Measurements from ENCODE around the gene C11orf54.

Gene C11orf54

GRCh38 chr11:93741094-93741881 is at the start of gene C11orf54, which contains the start of gene TAF1D:
Gene C11orf54 (plus strand): TSS chr11:93741672. CDS start chr11:93747394, 5,722 bp downstream.
Gene TAF1D (minus strand): TSS chr11:93741495. CDS start chr11:93739304, 2,191 bp downstream.
- DNase-seq, result peak; percentile 94

GRCh38 chr11:93694109-93694508 is 47.4 kb upstream of the C11orf54 start:
- DNase-seq, result no peak

DNA sequence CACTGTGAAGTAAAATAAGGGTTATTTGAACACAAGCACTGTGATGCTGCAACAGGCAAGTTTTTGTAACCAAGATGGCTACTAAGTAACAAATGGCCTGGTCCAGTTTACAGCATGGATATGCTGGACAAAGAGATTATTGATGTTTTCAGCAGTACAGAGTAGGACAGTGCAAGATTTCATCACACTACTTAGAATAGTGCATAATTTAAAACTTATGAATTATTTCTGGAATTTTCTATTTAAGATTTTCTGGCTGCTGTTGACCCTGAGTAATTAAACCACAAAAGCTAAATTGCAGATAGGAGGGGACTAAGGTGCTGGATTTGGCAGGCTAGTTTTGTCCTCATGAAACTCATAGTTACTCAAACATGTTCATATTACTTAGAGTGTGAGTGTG is 46.9 kb upstream of the C11orf54 start:
- DNase-seq, result no peak

GRCh38 chr11:93697611-93698010 is 43.9 kb upstream of the C11orf54 start:
- no peak for DNase-seq

DNA sequence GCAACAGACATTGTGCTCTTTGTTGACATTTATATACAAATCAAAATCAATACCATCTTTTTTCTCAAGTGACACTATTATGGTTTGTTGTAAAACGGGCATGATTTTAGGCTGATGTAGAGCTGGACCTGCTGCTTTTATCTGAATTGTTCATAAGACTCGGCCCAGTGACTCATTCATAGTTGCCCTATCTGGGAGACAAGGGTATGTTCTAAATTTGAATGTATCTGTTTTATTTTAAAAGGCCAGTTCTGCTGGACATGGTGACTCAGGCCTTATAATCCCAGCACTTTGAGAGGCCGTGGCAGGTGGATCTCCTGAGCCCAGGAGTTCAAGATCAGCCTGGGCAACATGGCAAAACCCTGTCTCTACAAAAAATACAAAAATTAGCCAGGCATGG is 40.6 kb upstream of the C11orf54 start:
- no peak for DNase-seq

- no peak for DNase-seq
Observed at GRCh38 chr11:93704237-93704636, 37.2 kb upstream of the C11orf54 start.

DNA sequence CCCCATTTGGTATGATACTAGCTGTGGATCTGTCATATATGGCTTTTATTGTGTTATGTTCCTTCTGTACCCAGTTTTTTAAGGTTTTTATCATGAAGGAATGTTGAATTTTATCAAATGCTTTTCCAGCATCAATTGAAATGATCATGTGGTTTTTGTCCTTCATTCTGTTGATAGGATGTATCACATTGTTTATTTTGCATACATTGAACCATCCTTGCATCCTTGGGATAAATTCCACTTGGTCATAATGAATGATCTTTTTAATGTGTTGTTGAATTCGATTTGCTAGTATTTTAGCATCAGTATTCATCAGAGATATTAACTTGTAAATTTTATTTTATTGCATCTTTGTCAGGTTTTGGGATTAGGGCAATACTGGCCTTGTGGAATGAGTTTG is 31.2 kb upstream of the C11orf54 start:
- DNase-seq, result no peak

- no peak for DNase-seq
Observed at GRCh38 chr11:93712678-93713077, 28.8 kb upstream of the C11orf54 start.

DNA sequence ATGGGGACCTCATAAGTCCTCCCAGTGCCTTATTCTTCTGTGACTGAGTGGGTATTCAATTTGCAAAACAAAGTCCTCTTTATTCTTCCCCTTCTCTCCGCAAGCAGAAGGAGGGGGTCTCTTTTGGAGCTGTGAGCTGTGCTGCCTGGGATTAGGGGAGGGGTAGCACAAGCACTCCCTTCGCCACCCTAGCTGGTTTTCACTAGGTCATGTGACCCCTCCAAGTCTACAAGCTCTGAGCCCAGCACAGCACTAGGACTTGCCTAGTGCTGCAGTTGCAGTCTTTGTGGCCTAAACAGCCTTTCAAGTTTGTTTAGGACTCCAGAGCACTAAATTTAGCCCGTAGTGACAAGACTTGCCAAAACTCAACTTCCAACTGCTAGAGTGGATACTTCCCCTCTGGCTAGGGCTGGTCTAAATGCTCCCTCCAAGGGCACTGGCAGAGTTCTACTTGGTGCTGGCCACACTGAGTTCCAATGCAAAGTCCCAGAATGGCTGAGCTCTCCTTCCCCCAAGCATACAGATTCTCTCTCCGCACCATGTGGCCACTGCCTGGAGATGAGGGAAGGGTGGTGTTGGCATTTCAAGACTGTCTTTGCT is 25.6 kb upstream of the C11orf54 start:
- no peak for DNase-seq

GRCh38 chr11:93717501-93717900 is 24.0 kb upstream of the C11orf54 start:
- no peak for DNase-seq

- DNase-seq, result no peak
Observed at GRCh38 chr11:93718057-93718563, 23.4 kb upstream of the C11orf54 start.

DNA sequence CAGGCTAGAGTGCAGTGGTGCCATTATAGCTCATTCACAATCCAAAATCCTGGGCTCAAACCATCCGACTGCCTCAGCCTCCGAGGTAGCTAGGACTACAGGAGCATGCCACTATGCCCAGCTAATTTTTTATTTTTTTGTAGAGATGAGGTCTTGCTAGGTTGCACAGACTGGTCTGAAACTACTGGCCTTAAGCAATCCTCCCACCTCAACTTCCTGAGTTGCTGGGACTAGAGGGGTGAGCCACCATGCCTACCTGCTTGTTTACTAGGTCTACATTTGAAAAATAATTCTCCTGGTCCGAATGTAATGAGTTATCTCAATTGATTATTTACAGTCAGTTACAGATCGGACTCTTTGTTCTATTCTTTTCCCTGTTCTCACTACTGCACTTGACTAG is 22.2 kb upstream of the C11orf54 start:
- DNase-seq, result no peak

- DNase-seq, result no peak
Observed at GRCh38 chr11:93720522-93720921, 20.9 kb upstream of the C11orf54 start.

DNA sequence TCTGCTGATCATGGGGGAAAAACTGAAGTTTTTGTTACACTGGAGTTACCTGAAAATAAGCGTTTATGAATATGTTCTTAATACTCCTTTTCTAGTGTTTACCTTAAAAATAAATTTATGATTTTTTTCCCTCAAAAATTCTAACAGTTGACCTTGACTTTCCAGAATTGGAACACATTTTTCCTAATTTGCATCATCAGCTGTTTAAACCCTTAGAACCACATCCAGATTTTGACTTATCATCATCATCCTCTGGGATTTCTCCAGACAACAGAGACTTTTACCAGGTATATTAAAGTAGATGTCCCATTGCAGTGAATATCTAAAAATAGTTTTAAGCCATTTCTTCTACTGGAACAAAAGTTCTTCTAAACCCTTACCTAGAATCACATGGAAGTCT is 17.4 kb upstream of the C11orf54 start:
- no peak for DNase-seq

DNA sequence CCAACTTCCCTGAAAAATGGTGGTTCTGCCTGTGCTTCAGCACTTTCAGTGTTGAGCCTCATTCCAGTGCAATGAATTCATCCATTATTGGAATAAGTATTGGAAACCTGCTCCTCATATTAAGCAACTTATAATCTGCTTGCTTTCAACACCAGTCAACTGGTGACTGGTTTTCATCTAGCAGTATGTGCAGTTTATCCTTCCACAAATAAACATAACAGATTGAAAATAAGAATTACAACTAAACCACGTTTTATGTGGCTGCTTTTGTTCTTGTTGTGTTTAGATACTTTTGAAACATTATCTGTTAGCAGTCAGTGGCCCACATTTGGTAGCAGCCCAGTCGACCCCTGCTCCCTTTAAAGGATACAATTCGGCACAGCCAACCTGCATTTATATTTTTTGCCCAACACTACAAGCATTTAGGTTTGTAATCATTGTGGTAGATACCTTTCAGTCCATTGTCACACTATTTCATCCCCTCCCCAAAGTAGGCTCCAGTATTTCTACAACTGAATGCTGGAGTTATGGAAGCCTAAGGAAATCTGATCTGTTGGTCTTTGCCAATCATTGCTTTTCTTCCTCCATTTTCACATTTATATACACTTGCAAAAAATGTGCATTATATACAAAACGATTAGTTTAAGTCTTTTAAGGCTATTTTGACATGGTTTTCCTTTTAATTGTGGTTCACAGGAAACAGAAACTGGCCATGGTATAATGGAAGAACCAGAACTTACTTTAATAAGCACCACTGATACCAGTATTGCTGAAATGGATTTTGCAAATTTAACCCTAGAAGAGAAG is 13.3 kb upstream of the C11orf54 start:
- no peak for DNase-seq

- no peak for DNase-seq
Observed at GRCh38 chr11:93728792-93729128, 12.7 kb upstream of the C11orf54 start.

GRCh38 chr11:93729129-93729616 is 12.3 kb upstream of the C11orf54 start:
- DNase-seq, result no peak

DNA sequence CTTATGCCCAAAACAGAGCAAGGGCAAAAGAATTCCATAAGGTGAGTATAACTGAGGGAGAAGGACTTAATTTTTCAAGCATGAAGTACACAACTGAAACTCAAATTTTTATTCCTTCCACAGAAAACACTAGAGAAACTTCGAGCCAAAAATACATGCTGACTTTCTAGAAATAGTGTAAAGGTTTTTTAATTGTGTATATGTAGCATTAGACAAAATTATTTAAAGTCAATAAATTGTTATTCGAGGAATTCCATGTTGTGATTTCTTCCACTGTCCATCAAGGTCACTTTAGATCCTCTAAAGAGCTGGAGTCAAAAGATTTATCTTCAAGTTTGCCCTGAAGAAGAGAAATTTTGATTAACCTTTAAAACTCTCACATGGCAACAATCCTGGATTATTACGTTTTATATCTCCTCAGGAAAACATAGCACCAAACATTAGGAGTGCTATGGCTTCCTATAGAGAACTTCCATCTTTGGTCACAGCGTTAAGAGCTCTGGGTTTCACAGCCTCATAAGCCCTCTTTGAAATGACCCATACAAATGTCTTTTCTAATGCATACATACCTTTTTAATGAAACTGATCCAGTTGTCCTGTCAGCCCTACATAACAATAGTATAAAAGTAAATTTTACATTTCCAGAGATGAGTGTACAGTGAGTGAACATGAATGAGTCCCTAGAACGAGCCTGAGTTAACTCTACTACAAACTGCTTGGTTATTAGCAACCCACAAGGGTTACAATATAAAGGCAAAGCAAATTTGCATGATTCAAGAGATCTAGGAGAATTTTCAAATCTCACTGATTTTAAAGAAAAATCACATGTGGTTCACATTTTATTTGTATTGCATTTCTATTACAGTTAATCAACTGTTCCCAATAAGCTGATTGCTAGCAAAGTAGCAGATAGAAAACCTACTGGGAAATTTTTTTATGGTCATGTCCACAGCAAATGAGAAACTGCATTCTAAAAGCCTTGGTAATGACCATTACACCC is 11.1 kb upstream of the C11orf54 start:
- DNase-seq, result no peak

DNA sequence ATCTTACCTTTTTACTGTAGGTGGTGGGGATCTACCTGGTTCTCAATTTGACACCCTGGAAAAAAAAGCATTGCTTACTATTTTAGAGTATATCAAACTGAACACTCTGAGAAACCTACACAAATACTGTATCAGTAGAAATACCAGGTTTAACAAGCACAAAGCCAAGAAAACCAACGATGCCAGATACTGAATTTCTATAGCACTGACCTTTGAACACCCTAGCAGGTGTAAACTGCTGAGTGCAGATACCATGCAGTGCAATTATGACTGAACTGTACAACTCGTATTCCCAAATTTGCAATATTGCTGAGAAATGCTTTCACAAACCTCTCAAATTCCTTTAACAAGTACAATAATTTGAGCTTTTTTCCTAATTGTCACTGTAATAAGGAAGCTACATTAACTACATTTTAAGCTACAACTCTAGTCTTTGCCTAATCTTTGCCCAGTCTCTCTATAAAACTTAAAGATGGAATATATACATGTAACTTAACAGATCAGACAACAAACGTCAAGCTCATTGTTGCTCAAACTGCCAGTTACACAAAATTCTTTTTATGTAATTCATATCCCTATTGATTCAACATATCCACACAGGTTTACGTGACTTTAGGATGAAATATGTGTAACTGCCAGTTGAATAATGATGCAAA is 9.1 kb upstream of the C11orf54 start:
- no peak for DNase-seq

GRCh38 chr11:93733474-93733873 is 8.0 kb upstream of the C11orf54 start:
- no peak for DNase-seq

DNA sequence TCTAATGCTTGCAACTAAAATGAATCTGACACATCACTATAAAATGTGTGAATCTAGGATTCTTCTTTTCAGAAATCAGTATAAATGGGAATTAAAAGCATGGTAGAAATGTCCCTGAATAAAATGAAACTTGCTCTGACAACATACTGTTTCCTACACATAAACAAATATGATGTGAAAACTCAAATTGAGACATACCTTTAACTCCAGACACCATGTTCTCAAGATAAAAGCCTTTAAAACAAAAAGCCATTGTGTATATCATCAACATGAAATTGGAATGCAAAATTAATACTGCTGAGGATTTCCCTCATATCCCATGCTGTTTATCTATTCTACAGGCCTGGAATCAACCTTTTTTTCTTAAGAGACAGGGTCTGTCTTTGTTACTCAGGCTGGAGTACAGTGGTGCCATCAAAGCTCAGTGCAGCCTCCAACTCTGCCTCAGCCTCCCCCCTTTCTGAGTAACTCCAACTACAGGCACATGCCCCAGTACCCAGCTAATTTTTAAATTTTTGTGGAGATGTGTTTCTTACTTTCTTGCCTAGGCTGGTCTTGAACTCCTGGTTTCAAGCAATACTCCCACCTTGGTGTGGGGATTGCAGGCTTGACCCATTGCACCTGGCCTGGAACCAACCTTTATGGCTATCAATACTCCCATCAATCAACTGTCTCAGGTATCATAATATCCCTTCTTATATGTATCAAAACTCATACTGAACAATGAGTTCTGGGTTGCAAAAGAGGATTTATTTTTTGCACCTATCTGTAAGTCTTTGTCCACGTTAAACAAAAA is 6.8 kb upstream of the C11orf54 start:
- no peak for DNase-seq
